Measurements from ENCODE around the gene F10. TPM values are rescaled to one million over a fixed set of nuclear protein-coding genes. Genes with fewer than 3 reads are reported as not detected.

The F10 gene
- total and polyA plus RNA-seq, 4 donors: 2.5 to 18.8 (median 7.7) TPM

GRCh38 chr13:113119166-113119821 lies 3.3 kb upstream of the F10 start:
- no peak for TF ChIP-seq CTCF (IDR thresholded peaks at IDR 0.05; ENCODE audit: control extremely low read depth, extremely low read depth)
- peaks cover 0 to 4% (median 4%) of the 10 kb centered on the region in 3 donors for H3K27me3 ChIP-seq (ENCODE audit: control insufficient read depth in 3 of 3, insufficient read depth in 3 of 3, low read length in 2 of 3)
- peaks cover 0 to 20% (median 0%) of the 10 kb centered on the region in 5 donors for H3K4me1 ChIP-seq (ENCODE audit: control insufficient read depth in 5 of 5, insufficient read depth in 5 of 5, low read length in 5 of 5)
- no peak overlapping the region for H3K4me3 ChIP-seq
- H3K9ac ChIP-seq (ENCODE audit: insufficient read depth in 1 of 2, low read length in 2 of 2): no peak overlapping the region
- DNase-seq: peak in 1 of 3 donors; percentile 6
- WGBS, 2 donors: 87 to 91% methylated on average over 16 of the region's 16 CpGs
- peaks cover 0 to 3% (median 0%) of the 10 kb centered on the region in 4 donors for H3K9me3 ChIP-seq (ENCODE audit: control insufficient read depth in 4 of 4, insufficient read depth in 3 of 4, low read length in 3 of 4)
- no peak overlapping the region for H3K27ac ChIP-seq (ENCODE audit: low read depth in 1 of 2, low read length in 1 of 2)
- no peaks in the 10 kb centered on the region for H3K36me3 ChIP-seq (ENCODE audit: control insufficient read depth in 4 of 4, insufficient read depth in 4 of 4, low read length in 4 of 4)
- ATAC-seq (ENCODE audit: insufficient read depth, low FRiP score): no peak

GRCh38 chr13:113119822-113120189 lies 2.8 kb upstream of the F10 start:
- H3K4me3 ChIP-seq: no peak overlapping the region
- H3K27ac ChIP-seq (ENCODE audit: low read depth in 1 of 2, low read length in 1 of 2): no peak overlapping the region
- no peak for TF ChIP-seq CTCF (IDR thresholded peaks at IDR 0.05; ENCODE audit: control extremely low read depth, extremely low read depth)
- peaks cover 0 to 3% (median 0%) of the 10 kb centered on the region in 4 donors for H3K9me3 ChIP-seq (ENCODE audit: control insufficient read depth in 4 of 4, insufficient read depth in 3 of 4, low read length in 3 of 4)
- H3K4me1 ChIP-seq (ENCODE audit: control insufficient read depth in 5 of 5, insufficient read depth in 5 of 5, low read length in 5 of 5): peaks cover 0 to 20% (median 0%) of the 10 kb centered on the region in 5 donors
- no peaks in the 10 kb centered on the region for H3K36me3 ChIP-seq (ENCODE audit: control insufficient read depth in 4 of 4, insufficient read depth in 4 of 4, low read length in 4 of 4)
- H3K9ac ChIP-seq (ENCODE audit: insufficient read depth in 1 of 2, low read length in 2 of 2): no peak overlapping the region
- H3K27me3 ChIP-seq (ENCODE audit: control insufficient read depth in 3 of 3, insufficient read depth in 3 of 3, low read length in 2 of 3): peaks cover 0 to 4% (median 4%) of the 10 kb centered on the region in 3 donors
- 91 to 93% methylated on average over 7 of the region's 7 CpGs for WGBS, 2 donors
- no peak for ATAC-seq (ENCODE audit: insufficient read depth, low FRiP score)
- DNase-seq: no peak

- no peak for DNase-seq
These were observed 2.1 kb upstream of the F10 start for GRCh38 chr13:113120300-113121182.

More at GRCh38 chr13:113120300-113121182, 2.1 kb upstream of the F10 start:
- Histone ChIP-seq H3K9ac (ENCODE audit: insufficient read depth in 1 of 2, low read length in 2 of 2) (no peak overlapping the region), H3K4me1 (ENCODE audit: control insufficient read depth in 5 of 5, insufficient read depth in 5 of 5, low read length in 5 of 5) (peaks cover 0 to 20% (median 0%) of the 10 kb centered on the region in 5 donors), H3K4me3 (no peak overlapping the region), H3K36me3 (ENCODE audit: control insufficient read depth in 4 of 4, insufficient read depth in 4 of 4, low read length in 4 of 4) (no peaks in the 10 kb centered on the region), H3K27ac (ENCODE audit: low read depth in 1 of 2, low read length in 1 of 2) (no peak overlapping the region), H3K9me3 (ENCODE audit: control insufficient read depth in 4 of 4, insufficient read depth in 3 of 4, low read length in 3 of 4) (peaks cover 0 to 3% (median 0%) of the 10 kb centered on the region in 4 donors), H3K27me3 (ENCODE audit: control insufficient read depth in 3 of 3, insufficient read depth in 3 of 3, low read length in 2 of 3) (peaks cover 0 to 4% (median 4%) of the 10 kb centered on the region in 3 donors)
- no peak for TF ChIP-seq CTCF (IDR thresholded peaks at IDR 0.05; ENCODE audit: control extremely low read depth, extremely low read depth)
- WGBS, 2 donors: 83 to 92% methylated on average over 19 of the region's 19 CpGs
- no peak for ATAC-seq (ENCODE audit: insufficient read depth, low FRiP score)

Measured in lung (tissue), 12 donors.